Mesenchymal stem cell (in vitro differentiated cells and primary cell): ENCODE results near the gene TMPO.

Experiments
- DNase-seq: peaks from one replicate; pipeline ENCODE4 v3.0.0-alpha.2; 2013
- H2AFZ ChIP-seq: one replicate; pipeline ENCODE4 v1.6.1; 2013; ENCODE audit warnings: low read depth, mild to moderate bottlenecking, control low read depth, inconsistent platforms, low read length, moderate library complexity
- H2AK5ac ChIP-seq: 2 replicates; pipeline ENCODE4 v1.6.1; 2013; ENCODE audit warnings: low read length, moderate library complexity, mild to moderate bottlenecking, inconsistent platforms; ENCODE audit not compliant: severe bottlenecking
- H2BK120ac ChIP-seq: one replicate; pipeline ENCODE4 v1.6.1; 2013; ENCODE audit warnings: low read depth, mild to moderate bottlenecking, inconsistent platforms, low read length, moderate library complexity
- H2BK12ac ChIP-seq, 2 experiments: one replicate each; pipeline ENCODE4 v1.6.1; 2013; ENCODE audit warnings: inconsistent platforms in 2 of 2, low read length in 2 of 2, mild to moderate bottlenecking in 2 of 2, moderate library complexity in 2 of 2, control low read depth in 1 of 2
- H2BK15ac ChIP-seq: one replicate; pipeline ENCODE4 v1.6.1; 2013; ENCODE audit warnings: mild to moderate bottlenecking, low read depth, inconsistent platforms; ENCODE audit not compliant: poor library complexity, severe bottlenecking
- H2BK5ac ChIP-seq: 2 replicates; pipeline ENCODE4 v1.6.1; 2013; ENCODE audit warnings: low read depth, mild to moderate bottlenecking, low read length, control low read depth, inconsistent platforms; ENCODE audit not compliant: poor library complexity, severe bottlenecking
- H3K14ac ChIP-seq, 2 experiments: one replicate each; pipeline ENCODE4 v1.6.1; 2013; ENCODE audit warnings: inconsistent platforms in 2 of 2, low read length in 2 of 2, control low read depth in 1 of 2, mild to moderate bottlenecking in 1 of 2, moderate library complexity in 1 of 2
- H3K18ac ChIP-seq, 2 experiments: one replicate each; pipeline ENCODE4 v1.6.1; 2013; ENCODE audit warnings: inconsistent platforms in 2 of 2, low read length in 2 of 2, control low read depth in 1 of 2, low read depth in 1 of 2, mild to moderate bottlenecking in 1 of 2
- H3K23ac ChIP-seq, 2 experiments: one replicate each; pipeline ENCODE4 v1.6.1; 2013; ENCODE audit warnings: inconsistent platforms in 2 of 2, low read length in 2 of 2, mild to moderate bottlenecking in 2 of 2, moderate library complexity in 2 of 2, control low read depth in 1 of 2
- H3K27ac ChIP-seq: 2 replicates; pipeline ENCODE4 v1.5.1; 2013; ENCODE audit warnings: mild to moderate bottlenecking, moderate library complexity, low read length, control low read depth, inconsistent platforms; ENCODE audit not compliant: poor library complexity, severe bottlenecking
- H3K27me3 ChIP-seq, 2 experiments: 2 replicates each; pipeline versions ENCODE4 v1.6.1 to v1.7.0; 2013; ENCODE audit warnings: low read length in 2 of 2, mild to moderate bottlenecking in 2 of 2, moderate library complexity in 2 of 2, control low read depth in 1 of 2, inconsistent platforms in 1 of 2; ENCODE audit not compliant: control insufficient read depth in 1 of 2, insufficient read depth in 1 of 2
- H3K36me3 ChIP-seq, 2 experiments: 2 replicates each; pipeline versions ENCODE4 v1.6.1 to v1.7.0; 2013; ENCODE audit warnings: low read length in 2 of 2, control low read depth in 1 of 2, inconsistent platforms in 1 of 2, low read depth in 1 of 2, mild to moderate bottlenecking in 1 of 2; ENCODE audit not compliant: insufficient read depth in 2 of 2, control insufficient read depth in 1 of 2
- H3K4ac ChIP-seq, 2 experiments: one replicate each; pipeline ENCODE4 v1.6.1; 2013; ENCODE audit warnings: inconsistent platforms in 2 of 2, low read length in 2 of 2, mild to moderate bottlenecking in 2 of 2, moderate library complexity in 2 of 2, control low read depth in 1 of 2, low read depth in 1 of 2
- H3K4me1 ChIP-seq: 2 replicates; pipeline ENCODE4 v1.6.1; 2013; ENCODE audit warnings: low read depth, low read length, control low read depth; ENCODE audit not compliant: control insufficient read depth, insufficient read depth
- H3K4me2 ChIP-seq: 2 replicates; pipeline ENCODE4 v1.6.1; 2013; ENCODE audit warnings: low read length, mild to moderate bottlenecking, inconsistent platforms; ENCODE audit not compliant: poor library complexity, severe bottlenecking
- H3K4me3 ChIP-seq, 2 experiments: 2 replicates each; pipeline versions ENCODE4 v1.5.1 to v1.7.0; 2013; ENCODE audit warnings: low read length in 2 of 2, mild to moderate bottlenecking in 2 of 2, control low read depth in 1 of 2, low read depth in 1 of 2; ENCODE audit not compliant: insufficient read depth in 1 of 2
- H3K79me1 ChIP-seq: replicated peaks from 2 replicates; pipeline ENCODE4 v1.6.1; 2013; ENCODE audit warnings: mild to moderate bottlenecking, control low read depth, low read length, inconsistent platforms; ENCODE audit not compliant: poor library complexity, severe bottlenecking
- H3K9ac ChIP-seq: 2 replicates; pipeline ENCODE4 v1.7.0; 2013; ENCODE audit warnings: mild to moderate bottlenecking, low read length, moderate library complexity
- H3K9me3 ChIP-seq: 2 replicates; pipeline ENCODE4 v1.7.0; 2013; ENCODE audit warnings: mild to moderate bottlenecking, low read length; ENCODE audit not compliant: control insufficient read depth
- H4K8ac ChIP-seq: one replicate; pipeline ENCODE4 v1.6.1; 2013; ENCODE audit warnings: inconsistent platforms, mild to moderate bottlenecking, low read length, moderate library complexity
- H4K91ac ChIP-seq: one replicate; pipeline ENCODE4 v1.6.1; 2013; ENCODE audit warnings: mild to moderate bottlenecking, low read length, inconsistent platforms
- WGBS: methylation state at CpG from one replicate; pipeline ENCODE4 v1.1.7; 2013; ENCODE audit warnings: mixed read lengths; 5-methylcytosine and 5-hydroxymethylcytosine counted together

TMPO gene

GRCh38 chr12:98538031-98538430 lies 22.6 kb downstream of the TMPO start:
- no peak overlapping the region for H3K27ac ChIP-seq
- no peak overlapping the region for H3K23ac ChIP-seq
- H3K9me3 ChIP-seq, result no peaks in the 10 kb centered on the region
- 96% methylated on average over 3 of the region's 4 CpGs for WGBS
- DNase-seq, result no peak
- no peak overlapping the region for H3K4me2 ChIP-seq
- no peak overlapping the region for H2BK12ac ChIP-seq
- no peak overlapping the region for H2BK120ac ChIP-seq
- no peak overlapping the region for H2BK5ac ChIP-seq
- peaks cover 5% of the 10 kb centered on the region for H3K79me1 ChIP-seq
- H4K8ac ChIP-seq, result no peak overlapping the region
- no peaks in the 10 kb centered on the region for H3K4me1 ChIP-seq
- no peak overlapping the region for H3K18ac ChIP-seq
- H3K36me3 ChIP-seq, result peaks cover 8 to 16% of the 10 kb centered on the region in 2 experiments
- no peaks in the 10 kb centered on the region for H3K27me3 ChIP-seq
- no peak overlapping the region for H3K4ac ChIP-seq
- no peak overlapping the region for H3K9ac ChIP-seq
- H2AFZ ChIP-seq, result no peak overlapping the region
- H3K4me3 ChIP-seq, result no peak overlapping the region
- H3K14ac ChIP-seq, result no peak overlapping the region
- no peak overlapping the region for H2BK15ac ChIP-seq
- H4K91ac ChIP-seq, result no peak overlapping the region
- H2AK5ac ChIP-seq, result no peak overlapping the region

DNA sequence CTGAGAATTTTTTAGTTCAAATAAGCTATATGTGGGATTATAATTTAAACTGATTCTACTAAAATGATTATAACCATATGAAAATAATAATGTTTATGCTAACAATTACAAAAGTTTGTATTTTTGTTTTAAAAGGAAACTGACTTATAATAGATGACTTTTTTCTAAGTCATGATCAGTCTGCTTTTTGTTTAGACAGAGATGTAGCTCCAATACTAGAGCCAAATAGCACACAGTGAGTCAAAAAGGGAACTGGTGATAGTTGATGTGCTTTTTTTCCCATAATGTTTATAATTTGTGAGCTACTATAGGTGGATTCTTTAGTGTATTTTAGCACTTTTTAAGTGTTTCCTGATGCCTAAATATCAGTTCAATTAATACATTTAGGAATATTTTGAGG lies 28.3 kb downstream of the TMPO start:
- H2AFZ ChIP-seq, result no peak overlapping the region
- H3K27me3 ChIP-seq, result no peaks in the 10 kb centered on the region
- H3K79me1 ChIP-seq, result peaks cover 4% of the 10 kb centered on the region
- no peak overlapping the region for H2BK5ac ChIP-seq
- H3K14ac ChIP-seq, result no peak overlapping the region
- H3K4me3 ChIP-seq, result no peak overlapping the region
- no peak overlapping the region for H4K8ac ChIP-seq
- no peak overlapping the region for H3K4me2 ChIP-seq
- no peak overlapping the region for H3K18ac ChIP-seq
- no peak overlapping the region for H4K91ac ChIP-seq
- H3K36me3 ChIP-seq, result peaks cover 2 to 17% of the 10 kb centered on the region in 2 experiments
- H3K9me3 ChIP-seq, result no peaks in the 10 kb centered on the region
- no peak overlapping the region for H3K23ac ChIP-seq
- DNase-seq, result no peak
- H2BK15ac ChIP-seq, result no peak overlapping the region
- no peak overlapping the region for H3K9ac ChIP-seq
- H2BK120ac ChIP-seq, result no peak overlapping the region
- H2BK12ac ChIP-seq, result no peak overlapping the region
- no peaks in the 10 kb centered on the region for H3K4me1 ChIP-seq
- no peak overlapping the region for H3K4ac ChIP-seq
- no peak overlapping the region for H2AK5ac ChIP-seq
- no peak overlapping the region for H3K27ac ChIP-seq

- no peaks in the 10 kb centered on the region for H3K9me3 ChIP-seq
- no peak overlapping the region for H2BK120ac ChIP-seq
- H3K23ac ChIP-seq, result no peak overlapping the region
- H3K4ac ChIP-seq, result no peak overlapping the region
- H3K27me3 ChIP-seq, result no peaks in the 10 kb centered on the region
- 100% methylated on average over 1 of the region's 1 CpG for WGBS
- no peak overlapping the region for H3K27ac ChIP-seq
- no peak overlapping the region for H3K4me2 ChIP-seq
- H2BK15ac ChIP-seq, result no peak overlapping the region
- H3K18ac ChIP-seq, result no peak overlapping the region
- H3K4me3 ChIP-seq, result no peak overlapping the region
- no peak overlapping the region for H2AFZ ChIP-seq
- H3K36me3 ChIP-seq, result peaks cover 8 to 17% of the 10 kb centered on the region in 2 experiments
- H4K91ac ChIP-seq, result no peak overlapping the region
- H2AK5ac ChIP-seq, result no peak overlapping the region
- no peak overlapping the region for H4K8ac ChIP-seq
- H3K14ac ChIP-seq, result no peak overlapping the region
- no peaks in the 10 kb centered on the region for H3K4me1 ChIP-seq
- H3K79me1 ChIP-seq, result peaks cover 7% of the 10 kb centered on the region
- H2BK5ac ChIP-seq, result no peak overlapping the region
- H2BK12ac ChIP-seq, result no peak overlapping the region
- H3K9ac ChIP-seq, result no peak overlapping the region
- DNase-seq, result no peak
These were observed 29.4 kb downstream of the TMPO start for GRCh38 chr12:98544751-98545150.

- DNase-seq, result no peak
- no peak overlapping the region for H3K4me3 ChIP-seq
- no peak overlapping the region for H3K23ac ChIP-seq
- H2AFZ ChIP-seq, result no peak overlapping the region
- no peak overlapping the region for H4K91ac ChIP-seq
- no peak overlapping the region for H2BK12ac ChIP-seq
- H3K79me1 ChIP-seq, result peaks cover 8% of the 10 kb centered on the region
- H3K9ac ChIP-seq, result no peak overlapping the region
- no peaks in the 10 kb centered on the region for H3K27me3 ChIP-seq
- WGBS, result 100% methylated on average over 1 of the region's 5 CpGs
- H3K4me1 ChIP-seq, result no peaks in the 10 kb centered on the region
- H3K4ac ChIP-seq, result no peak overlapping the region
- H2BK15ac ChIP-seq, result no peak overlapping the region
- no peak overlapping the region for H2AK5ac ChIP-seq
- H3K18ac ChIP-seq, result no peak overlapping the region
- H3K36me3 ChIP-seq, result peaks cover 11 to 24% of the 10 kb centered on the region in 2 experiments
- H2BK120ac ChIP-seq, result no peak overlapping the region
- no peak overlapping the region for H4K8ac ChIP-seq
- H2BK5ac ChIP-seq, result no peak overlapping the region
- no peak overlapping the region for H3K27ac ChIP-seq
- H3K14ac ChIP-seq, result no peak overlapping the region
- no peak overlapping the region for H3K4me2 ChIP-seq
- no peaks in the 10 kb centered on the region for H3K9me3 ChIP-seq
These were observed 34.2 kb downstream of the TMPO start for GRCh38 chr12:98549371-98550110.
